OCI-LY3 (cell line): ENCODE data around the gene RCCD1.

Source experiments
- H2AFZ ChIP-seq: fragments of 200-600, 300-600 bp; shearing (Covaris generic); 2 replicates; pipeline ENCODE4 v1.6.0; 2014; ENCODE audit warnings: antibody characterized with exemption, low read depth, low read length
- H3K27ac ChIP-seq: fragments of 200-600, 300-600 bp; sonication (generic); 2 replicates; pipeline ENCODE4 v1.5.1; 2014; ENCODE audit warnings: mild to moderate bottlenecking, low read length, moderate library complexity, mixed read lengths
- H3K27me3 ChIP-seq: fragments of 200-600, 300-600 bp; sonication (generic); 2 replicates; pipeline ENCODE4 v1.6.1; 2014; ENCODE audit warnings: low read depth, low read length, mixed read lengths
- H3K36me3 ChIP-seq: fragments of 200-600, 300-600 bp; sonication (generic); replicated peaks from 2 replicates; pipeline ENCODE3; 2014; ENCODE audit warnings: low read depth, low read length, mixed read lengths
- H3K4me1 ChIP-seq: fragments of 300-600, 200-600 bp; sonication (generic); 2 replicates; pipeline ENCODE4 v1.6.1; 2014; ENCODE audit warnings: low read length, mixed read lengths
- H3K4me2 ChIP-seq: fragments of 200-600, 300-600 bp; sonication (generic); 2 replicates; pipeline ENCODE4 v1.6.1; 2014; ENCODE audit warnings: low read length, mixed read lengths
- H3K4me3 ChIP-seq: fragments of 300-600, 200-600 bp; sonication (generic); 2 replicates; pipeline ENCODE4 v1.5.1; 2014; ENCODE audit warnings: antibody characterized with exemption, mild to moderate bottlenecking, low read length, moderate library complexity
- H3K79me2 ChIP-seq: fragments of 300-600, 200-600 bp; shearing (Covaris generic); 2 replicates; pipeline ENCODE4 v1.6.1; 2014; ENCODE audit warnings: mild to moderate bottlenecking, low read length, mixed read lengths
- H3K9ac ChIP-seq: fragments of 300-600, 200-600 bp; shearing (Covaris generic); 2 replicates; pipeline ENCODE4 v1.6.0; 2014; ENCODE audit warnings: mild to moderate bottlenecking, low read length, moderate library complexity
- H3K9me3 ChIP-seq: fragments of 200-600, 300-600 bp; shearing (Covaris generic); 2 replicates; pipeline ENCODE4 v1.6.1; 2014; ENCODE audit warnings: low read length, mixed read lengths; ENCODE audit not compliant: insufficient read depth
- H4K20me1 ChIP-seq: fragments of 200-600, 300-600 bp; sonication (generic); 2 replicates; pipeline ENCODE4 v1.6.1; 2016; ENCODE audit warnings: low read length, mixed read lengths; ENCODE audit not compliant: insufficient read depth
- EZH2phosphoT487 ChIP-seq: fragments of 200-600 bp; shearing (Covaris generic); IDR thresholded peaks from 2 replicates; pipeline ENCODE4 v1.6.1; 2018; ENCODE audit warnings: antibody characterized with exemption, mixed run types, low read depth
- TF ChIP-seq, protein P1 (sequence below): fragments of 200-600, 300-600 bp; sonication (generic); IDR thresholded peaks from 2 replicates; pipeline ENCODE4 v1.5.1; 2014; ENCODE audit warnings: antibody characterized with exemption, low read length, low read depth

The RCCD1 gene

DNA sequence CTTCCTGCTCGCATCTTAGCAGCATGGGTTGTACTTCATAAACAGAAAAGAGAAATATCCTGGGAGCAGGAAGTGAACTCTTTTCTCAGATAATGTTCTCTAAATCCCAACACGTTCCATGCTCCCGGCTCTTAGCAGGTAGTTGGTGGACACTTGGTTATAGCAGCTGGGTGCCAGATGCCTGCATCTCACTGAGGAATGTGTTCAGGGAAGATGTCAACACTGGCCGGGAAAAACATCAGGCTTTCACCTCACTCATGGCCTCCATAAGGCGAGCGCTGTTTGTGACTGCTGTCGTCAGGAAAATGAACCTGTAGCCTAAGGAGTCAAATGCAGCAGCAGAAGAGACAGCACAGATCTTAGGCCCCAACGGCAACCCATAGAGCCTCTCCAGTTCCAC is 44.1 kb downstream of the RCCD1 start:
- Histone ChIP-seq H3K27ac (no peak overlapping the region), H2AFZ (no peak overlapping the region), H3K9ac (no peak overlapping the region), H3K36me3 (peaks cover 44% of the 10 kb centered on the region), H3K4me1 (peaks cover 6% of the 10 kb centered on the region), H3K9me3 (no peaks in the 10 kb centered on the region), H3K4me3 (no peak overlapping the region), H3K79me2 (peaks cover 22% of the 10 kb centered on the region), H3K4me2 (no peak overlapping the region), H3K27me3 (no peaks in the 10 kb centered on the region), H4K20me1 (no peaks in the 10 kb centered on the region)
- TF ChIP-seq, protein P1, sequence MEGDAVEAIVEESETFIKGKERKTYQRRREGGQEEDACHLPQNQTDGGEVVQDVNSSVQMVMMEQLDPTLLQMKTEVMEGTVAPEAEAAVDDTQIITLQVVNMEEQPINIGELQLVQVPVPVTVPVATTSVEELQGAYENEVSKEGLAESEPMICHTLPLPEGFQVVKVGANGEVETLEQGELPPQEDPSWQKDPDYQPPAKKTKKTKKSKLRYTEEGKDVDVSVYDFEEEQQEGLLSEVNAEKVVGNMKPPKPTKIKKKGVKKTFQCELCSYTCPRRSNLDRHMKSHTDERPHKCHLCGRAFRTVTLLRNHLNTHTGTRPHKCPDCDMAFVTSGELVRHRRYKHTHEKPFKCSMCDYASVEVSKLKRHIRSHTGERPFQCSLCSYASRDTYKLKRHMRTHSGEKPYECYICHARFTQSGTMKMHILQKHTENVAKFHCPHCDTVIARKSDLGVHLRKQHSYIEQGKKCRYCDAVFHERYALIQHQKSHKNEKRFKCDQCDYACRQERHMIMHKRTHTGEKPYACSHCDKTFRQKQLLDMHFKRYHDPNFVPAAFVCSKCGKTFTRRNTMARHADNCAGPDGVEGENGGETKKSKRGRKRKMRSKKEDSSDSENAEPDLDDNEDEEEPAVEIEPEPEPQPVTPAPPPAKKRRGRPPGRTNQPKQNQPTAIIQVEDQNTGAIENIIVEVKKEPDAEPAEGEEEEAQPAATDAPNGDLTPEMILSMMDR = no peak
- no peak for TF ChIP-seq EZH2phosphoT487

DNA sequence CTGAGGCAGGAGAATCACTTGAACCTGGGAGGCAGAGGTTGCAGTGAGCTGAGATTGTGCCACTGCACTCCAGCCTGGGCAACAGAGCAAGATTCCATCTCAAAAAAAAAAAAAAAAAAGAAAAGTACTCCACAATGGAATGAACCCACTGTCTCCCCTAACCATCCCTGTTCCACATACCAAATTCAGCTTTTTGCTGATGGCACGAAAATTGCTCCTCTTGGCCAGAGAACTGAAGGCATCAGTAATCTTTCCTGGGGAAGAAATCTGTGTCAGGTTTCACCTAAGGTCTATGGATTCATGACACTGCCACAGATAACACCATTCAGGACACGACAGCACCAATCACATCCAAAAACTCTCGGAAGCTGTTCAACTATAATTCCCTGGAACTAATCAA is 46.5 kb downstream of the RCCD1 start:
- Histone ChIP-seq H3K36me3 (peaks cover 62% of the 10 kb centered on the region), H3K9ac (no peak overlapping the region), H4K20me1 (no peaks in the 10 kb centered on the region)

DNA sequence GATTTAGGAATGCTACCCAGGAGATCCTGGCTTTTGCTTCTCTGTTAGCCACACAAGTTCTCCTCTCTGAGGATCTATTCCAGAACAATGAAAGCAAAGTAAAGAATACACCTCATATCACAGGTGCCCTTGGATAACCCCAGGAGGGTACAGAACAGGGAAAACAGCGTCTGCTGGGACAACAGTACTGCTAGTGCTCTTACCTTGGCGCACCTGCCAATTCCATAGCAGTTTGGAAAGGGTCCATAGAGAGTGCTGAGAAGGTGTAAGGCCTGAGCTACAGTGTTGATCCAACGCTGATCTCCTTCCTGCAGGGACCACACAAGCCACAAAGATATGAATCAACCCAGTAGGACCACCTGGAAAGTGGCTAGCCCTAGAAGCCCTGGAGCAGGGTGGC is 52.6 kb downstream of the RCCD1 start:
- Histone ChIP-seq H3K36me3 (peaks cover 46% of the 10 kb centered on the region), H3K4me2 (no peak overlapping the region), H3K4me3 (no peak overlapping the region), H2AFZ (no peak overlapping the region), H4K20me1 (no peaks in the 10 kb centered on the region), H3K27ac (no peak overlapping the region), H3K4me1 (no peaks in the 10 kb centered on the region), H3K9me3 (no peaks in the 10 kb centered on the region), H3K79me2 (no peaks in the 10 kb centered on the region), H3K9ac (no peak overlapping the region), H3K27me3 (no peaks in the 10 kb centered on the region)
- TF ChIP-seq EZH2phosphoT487 = no peak
- TF ChIP-seq, protein P1 = no peak

More for the DNA sequence above, 46.5 kb downstream of the RCCD1 start:
- Histone ChIP-seq H2AFZ (no peak overlapping the region), H3K4me2 (no peak overlapping the region), H3K9me3 (no peaks in the 10 kb centered on the region), H3K27ac (no peak overlapping the region), H3K4me3 (no peak overlapping the region), H3K4me1 (no peaks in the 10 kb centered on the region), H3K79me2 (0 out of 2 replicates have a peak, but pooled peaks cover under 1% of the 10 kb centered on the region), H3K27me3 (no peaks in the 10 kb centered on the region)
- TF ChIP-seq, protein P1 = no peak
- TF ChIP-seq EZH2phosphoT487 = no peak
